GM10266 (cell line): ENCODE data around the gene PHYHIPL.
"Not testable (repeated sequence)": the region's sequence is repeated elsewhere in the genome, so short reads cannot be mapped to it uniquely, and the experiment has no call there.

Source experiments
- DNase-seq: peaks from one replicate; pipeline ENCODE4 v3.0.0; 2012; ENCODE audit errors: extremely low spot score
- TF ChIP-seq, protein P1 (sequence below): IDR thresholded peaks from 2 replicates; pipeline ENCODE4 v1.5.1; 2012; ENCODE audit warnings: mild to moderate bottlenecking, low read depth; ENCODE audit not compliant: control insufficient read depth, insufficient read depth; ENCODE audit errors: missing control alignments

The PHYHIPL gene

GRCh38 chr10:59225211-59225610 lies 48.8 kb downstream of the PHYHIPL start:
- no peak for DNase-seq
- TF ChIP-seq, protein P1, sequence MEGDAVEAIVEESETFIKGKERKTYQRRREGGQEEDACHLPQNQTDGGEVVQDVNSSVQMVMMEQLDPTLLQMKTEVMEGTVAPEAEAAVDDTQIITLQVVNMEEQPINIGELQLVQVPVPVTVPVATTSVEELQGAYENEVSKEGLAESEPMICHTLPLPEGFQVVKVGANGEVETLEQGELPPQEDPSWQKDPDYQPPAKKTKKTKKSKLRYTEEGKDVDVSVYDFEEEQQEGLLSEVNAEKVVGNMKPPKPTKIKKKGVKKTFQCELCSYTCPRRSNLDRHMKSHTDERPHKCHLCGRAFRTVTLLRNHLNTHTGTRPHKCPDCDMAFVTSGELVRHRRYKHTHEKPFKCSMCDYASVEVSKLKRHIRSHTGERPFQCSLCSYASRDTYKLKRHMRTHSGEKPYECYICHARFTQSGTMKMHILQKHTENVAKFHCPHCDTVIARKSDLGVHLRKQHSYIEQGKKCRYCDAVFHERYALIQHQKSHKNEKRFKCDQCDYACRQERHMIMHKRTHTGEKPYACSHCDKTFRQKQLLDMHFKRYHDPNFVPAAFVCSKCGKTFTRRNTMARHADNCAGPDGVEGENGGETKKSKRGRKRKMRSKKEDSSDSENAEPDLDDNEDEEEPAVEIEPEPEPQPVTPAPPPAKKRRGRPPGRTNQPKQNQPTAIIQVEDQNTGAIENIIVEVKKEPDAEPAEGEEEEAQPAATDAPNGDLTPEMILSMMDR, result no peak

GRCh38 chr10:59227136-59227673 lies 50.8 kb downstream of the PHYHIPL start:
- TF ChIP-seq, protein P1, result no peak
- DNase-seq, result no peak

DNA sequence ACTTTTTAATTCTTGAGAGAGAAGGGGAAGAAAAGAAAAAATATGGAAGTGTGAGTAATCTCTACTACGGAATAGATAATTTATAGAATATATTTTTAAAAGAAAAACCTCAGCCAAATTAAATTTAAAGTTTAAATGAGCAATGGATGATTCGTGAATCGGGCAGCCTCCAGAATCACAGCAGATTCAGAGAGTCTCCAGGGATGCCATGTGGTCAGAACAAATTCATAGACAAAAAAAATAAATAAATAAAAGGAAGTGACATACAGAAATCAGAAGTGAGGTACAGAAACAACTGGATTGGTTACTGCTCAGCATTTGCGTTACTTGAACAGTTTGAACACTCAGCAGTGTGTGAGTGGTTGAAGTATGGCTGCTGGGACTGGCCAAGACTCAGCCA lies 53.0 kb downstream of the PHYHIPL start:
- DNase-seq, result no peak
- TF ChIP-seq, protein P1, result no peak

DNA sequence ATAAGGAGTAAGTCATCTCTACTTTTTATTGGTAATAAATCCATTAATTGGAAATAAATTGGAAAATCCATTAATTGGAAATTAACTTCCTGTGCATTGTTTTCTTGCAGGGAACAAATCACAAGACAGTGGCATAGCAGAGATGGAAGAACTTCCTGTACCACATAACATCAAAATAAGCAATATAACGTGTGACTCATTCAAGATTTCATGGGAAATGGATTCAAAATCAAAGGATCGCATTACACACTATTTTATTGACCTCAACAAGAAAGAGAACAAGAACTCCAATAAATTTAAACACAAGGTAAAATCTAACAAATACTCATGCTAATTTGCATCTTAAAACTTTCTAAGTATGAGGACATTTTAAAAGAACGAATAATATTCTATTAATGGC lies 57.8 kb downstream of the PHYHIPL start:
- TF ChIP-seq, protein P1, result no peak
- no peak for DNase-seq

DNA sequence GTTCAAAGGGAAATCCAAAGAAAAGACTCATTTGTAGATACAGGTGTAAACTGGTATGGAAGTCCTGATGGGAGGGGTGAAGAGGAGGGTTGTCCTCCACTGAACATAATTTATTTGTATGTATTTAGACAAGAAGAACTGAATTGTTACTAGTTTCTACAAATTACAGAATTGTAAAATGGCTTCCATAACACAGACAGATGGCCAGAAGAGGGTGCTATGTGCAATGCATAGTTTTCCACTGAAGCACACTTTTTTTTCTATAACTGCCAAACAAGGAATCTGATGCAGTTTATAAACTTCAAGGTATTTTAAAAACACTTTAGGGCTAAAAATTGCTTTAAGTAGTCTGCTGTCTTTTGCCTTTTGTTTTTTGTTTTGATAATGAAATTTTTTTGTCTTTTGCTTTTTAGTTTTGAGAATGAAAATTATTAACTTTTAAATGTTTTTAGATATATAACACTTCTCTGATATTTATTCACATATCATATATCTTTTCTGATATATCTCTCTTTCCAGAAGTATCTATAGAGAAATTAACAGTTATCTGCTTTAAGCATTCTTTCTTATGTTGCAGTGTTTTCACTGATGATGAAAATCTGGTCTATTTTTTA lies 58.5 kb downstream of the PHYHIPL start:
- TF ChIP-seq, protein P1, result peak; percentile 58
- DNase-seq, result no peak

GRCh38 chr10:59236064-59236697 lies 59.7 kb downstream of the PHYHIPL start:
- TF ChIP-seq, protein P1, result no peak

DNA sequence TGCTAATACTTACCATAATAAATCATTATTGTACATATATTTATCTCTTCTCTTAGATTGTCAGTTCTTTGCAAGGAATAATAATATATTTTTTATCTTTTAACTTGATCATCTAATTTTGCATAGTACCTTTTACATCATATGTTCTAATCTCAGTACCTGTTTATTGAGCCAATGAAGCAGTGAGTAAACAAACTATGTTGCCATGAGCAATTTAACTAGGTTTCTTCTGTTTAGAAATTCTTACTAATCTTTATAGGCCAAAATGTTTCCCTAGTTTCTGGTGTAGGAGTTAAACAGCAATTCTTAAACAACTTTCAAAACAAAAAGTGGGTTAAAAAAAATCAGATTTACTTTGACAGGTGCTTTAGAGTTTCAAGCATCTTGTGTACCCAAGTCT lies 61.3 kb downstream of the PHYHIPL start:
- no peak for DNase-seq
- TF ChIP-seq, protein P1, result no peak

More at GRCh38 chr10:59236064-59236697, 59.7 kb downstream of the PHYHIPL start:
- no peak for DNase-seq

GRCh38 chr10:59239108-59239507 lies 62.7 kb downstream of the PHYHIPL start:
- not testable (repeated sequence) for DNase-seq
